Measurements from ENCODE around the gene SLC16A10. TPM values are rescaled to one million over a fixed set of nuclear protein-coding genes. Genes with fewer than 3 reads are reported as not detected.
"Not testable (repeated sequence)": the region's sequence is repeated elsewhere in the genome, so short reads cannot be mapped to it uniquely, and the experiment has no call there.

SLC16A10 gene
- total RNA-seq, 1 donor from 2014 or later: not detected

- DNase-seq (ENCODE audit: extremely low read depth, low read depth, low spot score): no peak
Observed at GRCh38 chr6:111254004-111254778, 166.9 kb downstream of the SLC16A10 start.

DNA sequence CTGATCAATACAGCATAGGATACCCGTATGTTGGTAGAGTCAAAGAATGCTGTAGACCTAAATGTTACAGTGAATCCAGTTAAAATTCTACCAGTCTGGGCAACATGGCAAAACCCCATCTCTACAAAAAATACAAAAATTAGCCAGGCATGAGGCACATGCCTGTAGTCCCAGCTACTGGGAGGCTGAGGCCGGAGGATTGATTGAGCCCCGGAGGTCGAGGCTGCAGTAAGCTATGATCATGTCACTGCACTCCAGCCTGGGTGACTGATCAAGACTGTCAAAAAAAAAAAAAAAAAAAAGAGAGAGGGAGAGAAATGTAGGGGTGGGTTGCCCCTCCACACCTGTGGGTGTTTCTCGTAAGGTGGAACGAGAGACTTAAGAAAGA lies 167.5 kb downstream of the SLC16A10 start:
- DNase-seq (ENCODE audit: extremely low read depth, low read depth, low spot score): no peak

DNA sequence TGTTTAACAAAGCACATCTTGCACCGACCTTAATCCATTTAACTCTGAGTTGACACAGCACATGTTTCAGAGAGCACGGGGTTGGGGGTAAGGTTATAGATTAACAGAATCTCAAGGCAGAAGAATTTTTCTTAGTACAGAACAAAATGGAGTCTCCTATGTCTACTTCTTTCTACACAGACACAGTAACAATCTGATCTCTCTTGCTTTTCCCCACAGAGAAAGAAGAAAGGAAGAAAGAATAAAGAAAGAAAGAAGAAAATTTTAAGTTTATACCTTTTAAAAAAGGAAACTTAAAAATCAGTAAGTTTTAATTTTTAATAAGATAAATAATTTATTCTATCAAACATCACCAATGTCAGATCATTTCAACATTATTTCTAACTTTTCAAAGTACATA lies 168.5 kb downstream of the SLC16A10 start:
- DNase-seq (ENCODE audit: extremely low read depth, low read depth, low spot score): not testable (repeated sequence)

DNA sequence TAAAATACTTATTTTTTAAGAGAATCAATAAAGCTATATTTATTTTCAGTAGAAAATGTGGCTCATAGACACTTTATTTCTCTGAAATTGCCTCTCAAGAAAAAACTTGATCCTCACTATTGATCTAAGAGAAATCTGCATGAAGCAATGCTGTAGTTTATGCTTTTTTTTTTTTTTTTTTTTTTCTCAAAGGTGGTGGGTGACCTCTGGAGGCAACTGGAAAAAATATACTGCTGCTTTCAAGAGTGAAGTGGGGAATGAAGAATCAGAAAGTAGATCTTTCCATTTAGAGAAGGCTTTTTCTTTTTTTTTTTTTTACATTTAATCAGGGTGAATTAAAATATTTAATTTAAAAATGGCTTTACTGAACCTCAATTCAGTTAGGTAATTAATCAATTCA lies 169.3 kb downstream of the SLC16A10 start:
- DNase-seq (ENCODE audit: extremely low read depth, low read depth, low spot score): no peak

GRCh38 chr6:111258010-111258409 lies 170.7 kb downstream of the SLC16A10 start:
- no peak for DNase-seq (ENCODE audit: extremely low read depth, low read depth, low spot score)

- DNase-seq (ENCODE audit: extremely low read depth, low read depth, low spot score): peak; percentile 27
Observed at GRCh38 chr6:111258615-111259088, 171.3 kb downstream of the SLC16A10 start.

GRCh38 chr6:111259089-111259831 lies 172.0 kb downstream of the SLC16A10 start:
- DNase-seq (ENCODE audit: extremely low read depth, low read depth, low spot score): peak; percentile 95

DNA sequence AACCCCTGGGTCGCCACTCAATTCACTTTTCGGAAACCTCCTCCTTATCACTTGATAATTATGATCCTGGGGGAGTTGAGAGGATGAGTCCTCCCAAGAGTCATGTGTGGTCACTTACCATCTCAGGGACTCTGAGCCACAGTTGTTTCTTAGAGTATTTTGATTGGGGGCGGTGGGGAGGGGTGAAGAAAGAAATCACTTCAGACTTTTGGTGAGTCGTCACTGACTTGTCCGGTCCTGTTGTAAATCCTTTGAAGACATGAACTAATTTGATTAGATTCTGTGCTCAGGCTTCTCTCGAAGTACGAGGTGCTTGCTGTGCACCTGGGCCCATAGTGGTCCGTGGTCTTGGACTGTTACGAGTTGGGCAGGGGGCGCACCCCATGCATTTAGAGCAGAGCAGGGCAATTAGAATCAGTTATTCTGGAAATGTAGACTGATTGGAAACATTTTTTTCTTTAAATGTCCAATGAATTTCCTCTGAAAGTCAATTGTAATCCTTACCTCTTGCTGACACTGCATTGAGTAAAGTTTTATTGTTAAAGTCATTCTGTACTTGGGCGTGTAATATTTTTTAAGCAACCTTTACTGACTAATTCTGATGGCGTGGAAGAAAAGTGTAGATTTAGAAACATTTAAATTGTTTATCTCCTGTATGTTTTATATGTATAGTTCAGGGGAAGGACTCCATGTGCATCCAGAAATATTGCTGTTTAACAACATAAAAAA lies 173.4 kb downstream of the SLC16A10 start:
- no peak for DNase-seq (ENCODE audit: extremely low read depth, low read depth, low spot score)

- no peak for DNase-seq (ENCODE audit: extremely low read depth, low read depth, low spot score)
Observed at GRCh38 chr6:111263837-111264236, 176.5 kb downstream of the SLC16A10 start.

DNA sequence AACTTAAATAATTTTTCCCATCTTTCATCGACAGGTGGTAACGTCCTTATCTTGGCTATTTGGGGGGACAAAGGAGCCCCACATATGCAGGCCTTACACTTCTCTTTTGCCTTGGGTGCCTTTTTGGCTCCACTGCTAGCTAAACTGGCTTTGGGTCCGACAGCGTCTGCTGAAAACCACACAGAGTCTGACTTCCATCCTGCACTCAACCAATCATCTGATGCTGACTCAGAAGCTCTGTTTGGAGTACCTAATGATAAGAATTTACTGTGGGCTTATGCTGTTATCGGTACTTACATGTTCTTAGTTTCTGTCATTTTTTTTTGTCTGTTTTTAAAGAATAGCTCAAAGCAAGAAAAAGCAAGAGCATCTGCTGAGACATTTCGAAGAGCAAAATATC lies 178.5 kb downstream of the SLC16A10 start:
- no peak for DNase-seq (ENCODE audit: extremely low read depth, low read depth, low spot score)

DNA sequence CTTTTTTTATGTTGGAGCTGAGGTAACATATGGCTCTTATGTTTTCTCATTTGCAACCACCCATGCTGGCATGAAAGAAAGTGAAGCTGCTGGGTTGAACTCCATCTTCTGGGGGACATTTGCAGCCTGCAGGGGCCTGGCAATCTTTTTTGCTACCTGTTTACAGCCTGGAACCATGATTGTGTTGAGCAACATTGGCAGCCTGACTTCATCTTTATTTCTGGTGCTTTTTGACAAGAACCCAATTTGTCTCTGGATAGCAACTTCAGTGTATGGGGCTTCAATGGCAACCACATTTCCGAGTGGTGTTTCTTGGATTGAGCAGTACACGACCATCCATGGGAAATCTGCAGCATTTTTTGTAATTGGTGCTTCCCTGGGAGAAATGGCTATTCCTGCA lies 179.0 kb downstream of the SLC16A10 start:
- no peak for DNase-seq (ENCODE audit: extremely low read depth, low read depth, low spot score)

- DNase-seq (ENCODE audit: extremely low read depth, low read depth, low spot score): no peak
Observed at GRCh38 chr6:111267764-111268333, 180.5 kb downstream of the SLC16A10 start.

DNA sequence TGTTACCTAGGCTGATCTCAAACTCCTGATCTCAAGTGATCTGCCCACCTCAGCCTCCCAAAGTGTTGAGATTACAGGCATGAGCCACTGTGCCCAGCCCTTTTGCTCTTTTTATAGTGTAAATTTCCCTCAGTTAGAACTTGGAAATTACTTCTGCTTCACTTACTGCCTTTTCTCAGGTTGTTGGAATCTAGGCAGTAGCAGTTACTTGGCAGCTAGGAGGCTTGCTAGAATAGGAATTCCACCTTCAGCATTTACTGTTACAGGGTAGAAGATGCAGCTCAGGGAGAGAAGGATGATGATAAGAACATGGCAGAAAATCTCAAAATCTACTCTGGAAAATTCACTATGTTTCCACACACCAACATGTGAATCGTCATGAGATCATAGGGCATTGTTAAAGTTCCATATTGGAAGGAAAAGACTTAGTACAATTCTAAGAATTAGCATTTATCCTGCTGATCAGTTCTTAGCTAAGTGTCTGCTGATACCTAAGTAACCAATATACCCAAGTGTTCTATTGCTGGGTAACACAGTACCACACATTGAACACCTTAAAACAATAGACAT lies 182.2 kb downstream of the SLC16A10 start:
- no peak for DNase-seq (ENCODE audit: extremely low read depth, low read depth, low spot score)

DNA sequence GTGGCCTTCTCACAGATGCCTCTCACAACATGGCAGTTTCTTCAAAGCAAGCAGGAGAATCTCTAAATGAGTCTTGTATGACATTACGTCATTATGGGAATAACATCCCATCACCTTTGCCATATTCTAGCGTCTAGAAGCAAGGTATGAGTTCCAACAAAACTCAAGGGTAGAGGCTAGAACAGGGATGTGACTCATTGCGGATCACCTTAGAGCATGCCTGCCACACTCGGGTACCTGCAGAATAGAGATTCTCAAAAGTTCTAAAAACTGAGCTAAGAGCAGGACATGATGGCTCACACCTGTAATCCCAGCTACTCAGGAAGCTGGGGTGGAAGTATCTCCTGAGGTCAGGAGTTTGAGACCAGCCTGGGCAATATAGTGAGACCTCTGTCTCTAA lies 182.8 kb downstream of the SLC16A10 start:
- DNase-seq (ENCODE audit: extremely low read depth, low read depth, low spot score): no peak

- no peak for DNase-seq (ENCODE audit: extremely low read depth, low read depth, low spot score)
Observed at GRCh38 chr6:111274593-111275217, 187.4 kb downstream of the SLC16A10 start.

GRCh38 chr6:111276335-111276734 lies 189.0 kb downstream of the SLC16A10 start:
- DNase-seq (ENCODE audit: extremely low read depth, low read depth, low spot score): no peak

DNA sequence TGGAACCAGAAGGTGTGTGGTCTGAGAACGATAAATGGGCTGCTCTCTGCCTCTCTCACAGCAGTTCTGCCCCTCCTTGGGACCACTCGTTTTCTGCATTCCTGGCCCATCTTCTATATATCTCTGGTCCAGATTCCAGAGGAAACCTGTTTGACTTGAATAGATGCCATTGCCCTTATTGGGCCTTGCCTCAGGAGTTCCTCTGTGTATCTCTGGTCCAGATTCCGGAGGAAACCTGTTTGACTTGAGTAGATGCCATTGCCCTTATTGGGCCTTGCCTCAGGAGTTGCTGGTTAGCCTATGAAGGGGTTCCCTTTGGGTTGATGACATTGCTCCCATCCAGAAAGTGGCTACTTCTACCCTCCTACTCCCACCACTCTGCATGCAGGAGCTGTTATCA lies 189.4 kb downstream of the SLC16A10 start:
- no peak for DNase-seq (ENCODE audit: extremely low read depth, low read depth, low spot score)

DNA sequence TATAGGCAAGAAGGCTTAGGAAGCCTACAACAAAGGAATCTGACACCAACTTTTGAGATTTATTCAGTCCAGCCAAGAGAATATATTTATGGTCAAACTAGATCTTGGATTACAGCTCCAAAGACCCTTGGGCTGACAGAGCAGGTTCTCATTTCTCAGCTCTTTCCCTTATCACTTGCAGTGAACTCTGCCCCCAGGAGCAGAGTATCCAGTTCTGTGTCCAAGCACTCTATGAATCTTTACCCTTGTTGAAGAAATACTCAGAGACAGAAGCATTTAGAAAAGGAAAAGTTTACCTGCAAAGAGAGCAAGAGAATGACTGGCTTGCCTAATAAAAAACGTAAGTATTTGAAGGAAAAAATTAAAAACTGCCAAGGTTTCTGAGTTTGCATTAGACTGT lies 190.5 kb downstream of the SLC16A10 start:
- DNase-seq (ENCODE audit: extremely low read depth, low read depth, low spot score): no peak

DNA sequence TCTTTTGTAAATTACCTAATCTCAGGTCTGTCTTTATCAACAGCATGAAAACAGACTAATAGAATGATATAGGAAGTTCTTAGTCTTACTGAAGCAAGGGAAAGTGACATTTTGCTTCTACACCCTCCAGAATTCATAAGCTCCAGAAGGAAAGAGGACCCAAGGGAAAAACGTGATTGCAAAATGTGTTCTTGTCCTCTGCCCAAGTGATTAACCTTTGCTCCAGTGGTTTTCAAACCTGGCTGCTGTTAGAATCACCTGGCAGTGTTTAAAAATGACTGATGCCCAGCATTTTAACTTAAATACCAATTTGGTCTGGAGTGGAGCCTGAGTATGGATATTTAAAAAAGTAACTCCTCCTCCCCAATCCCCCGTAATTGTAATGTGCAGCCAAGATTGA lies 191.4 kb downstream of the SLC16A10 start:
- DNase-seq (ENCODE audit: extremely low read depth, low read depth, low spot score): no peak

- no peak for DNase-seq (ENCODE audit: extremely low read depth, low read depth, low spot score)
Observed at GRCh38 chr6:111280445-111280955, 193.2 kb downstream of the SLC16A10 start.
